Neural progenitor cell (in vitro differentiated cells): Measurements from ENCODE around the gene IL11RA.

Experiments
- EZH2 ChIP-seq: fragments of 200-600 bp; sonication (generic); IDR thresholded peaks from 2 replicates; pipeline ENCODE4 v1.6.1; 2017; ENCODE audit warnings: antibody characterized with exemption, mild to moderate bottlenecking, moderate library complexity
- EZH2phosphoT487 ChIP-seq: fragments of 200-600 bp; sonication (generic); IDR thresholded peaks from 2 replicates; pipeline ENCODE4 v1.6.1; 2017; ENCODE audit warnings: antibody characterized with exemption
- TF ChIP-seq, protein P1 (sequence below): fragments of 200-600 bp; sonication (generic); IDR thresholded peaks from 2 replicates; pipeline ENCODE4 v1.5.1; 2017; ENCODE audit warnings: antibody characterized with exemption, mild to moderate bottlenecking

DNA sequence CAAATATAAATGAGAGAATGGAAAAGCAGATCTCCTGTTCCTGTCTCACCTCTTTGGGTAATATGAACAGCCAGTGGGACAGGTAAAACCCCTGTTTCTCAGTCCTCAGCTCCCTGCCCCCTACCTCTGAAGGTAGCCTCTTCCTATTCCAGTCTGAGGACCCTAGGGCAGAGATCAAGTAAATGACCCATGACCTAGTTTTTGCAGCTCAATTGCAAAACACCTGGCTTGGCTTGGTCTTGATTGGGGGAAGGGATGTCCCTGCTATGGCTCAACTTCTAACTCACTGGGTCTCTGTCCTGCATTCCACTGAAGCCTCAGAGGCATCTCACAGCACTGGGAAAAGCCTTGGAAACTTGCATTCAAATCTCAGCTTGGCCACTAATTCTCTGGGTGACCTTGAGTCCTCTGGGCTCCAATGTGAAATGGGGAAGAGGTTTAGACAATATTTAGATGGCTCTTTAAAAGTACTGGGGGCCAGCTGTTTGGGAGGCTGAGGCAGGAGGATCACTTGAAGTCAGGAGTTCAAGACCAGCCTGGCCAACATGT, 7.1 kb upstream of the IL11RA start:
- TF ChIP-seq, protein P1, sequence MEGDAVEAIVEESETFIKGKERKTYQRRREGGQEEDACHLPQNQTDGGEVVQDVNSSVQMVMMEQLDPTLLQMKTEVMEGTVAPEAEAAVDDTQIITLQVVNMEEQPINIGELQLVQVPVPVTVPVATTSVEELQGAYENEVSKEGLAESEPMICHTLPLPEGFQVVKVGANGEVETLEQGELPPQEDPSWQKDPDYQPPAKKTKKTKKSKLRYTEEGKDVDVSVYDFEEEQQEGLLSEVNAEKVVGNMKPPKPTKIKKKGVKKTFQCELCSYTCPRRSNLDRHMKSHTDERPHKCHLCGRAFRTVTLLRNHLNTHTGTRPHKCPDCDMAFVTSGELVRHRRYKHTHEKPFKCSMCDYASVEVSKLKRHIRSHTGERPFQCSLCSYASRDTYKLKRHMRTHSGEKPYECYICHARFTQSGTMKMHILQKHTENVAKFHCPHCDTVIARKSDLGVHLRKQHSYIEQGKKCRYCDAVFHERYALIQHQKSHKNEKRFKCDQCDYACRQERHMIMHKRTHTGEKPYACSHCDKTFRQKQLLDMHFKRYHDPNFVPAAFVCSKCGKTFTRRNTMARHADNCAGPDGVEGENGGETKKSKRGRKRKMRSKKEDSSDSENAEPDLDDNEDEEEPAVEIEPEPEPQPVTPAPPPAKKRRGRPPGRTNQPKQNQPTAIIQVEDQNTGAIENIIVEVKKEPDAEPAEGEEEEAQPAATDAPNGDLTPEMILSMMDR = no peak
- TF ChIP-seq EZH2 (no peak), EZH2phosphoT487 (no peak)
